Daoy (cell line): ENCODE data around the gene SYT13. TPM values are rescaled to one million over a fixed set of nuclear protein-coding genes. Genes with fewer than 3 reads are reported as not detected.

Experiments
- DNase-seq: peaks from one replicate; pipeline ENCODE4 v3.0.0-alpha.2; 2015; ENCODE audit warnings: low read depth
- total RNA-seq: library from RNA; depleted of rRNA; stranded (reverse); fragments of >200 nt; shearing (Covaris generic); gene quantifications from 2 replicates; pipeline ENCODE4 v1.2.3, GENCODE V29; 2014; rRNA removed

The SYT13 gene
- total RNA-seq, 1 experiment from 2014 or later: 0.91 TPM

GRCh38 chr11:45217991-45218390 is 68.2 kb downstream of the SYT13 start:
- no peak for DNase-seq

- DNase-seq: no peak
Measured at GRCh38 chr11:45216901-45217300, 69.2 kb downstream of the SYT13 start.

- no peak for DNase-seq
Measured at GRCh38 chr11:45216031-45216430, 70.1 kb downstream of the SYT13 start.

GRCh38 chr11:45215098-45215865 is 70.9 kb downstream of the SYT13 start:
- DNase-seq: no peak

- DNase-seq: no peak
Measured at GRCh38 chr11:45213717-45214116, 72.4 kb downstream of the SYT13 start.

- DNase-seq: no peak
Measured at GRCh38 chr11:45213316-45213665, 72.8 kb downstream of the SYT13 start.

GRCh38 chr11:45212566-45213315 is 73.4 kb downstream of the SYT13 start:
- peak; percentile 8 for DNase-seq

- no peak for DNase-seq
Measured at GRCh38 chr11:45211732-45212131, 74.4 kb downstream of the SYT13 start.

GRCh38 chr11:45210846-45211245 is 75.3 kb downstream of the SYT13 start:
- DNase-seq: no peak

GRCh38 chr11:45209891-45210699 is 76.0 kb downstream of the SYT13 start:
- no peak for DNase-seq

GRCh38 chr11:45209000-45209879 is 76.9 kb downstream of the SYT13 start:
- DNase-seq: no peak

- DNase-seq: no peak
Measured at GRCh38 chr11:45208135-45208534, 78.0 kb downstream of the SYT13 start.

- no peak for DNase-seq
Measured at GRCh38 chr11:45205978-45206377, 80.2 kb downstream of the SYT13 start.

- DNase-seq: no peak
Measured at GRCh38 chr11:45204761-45205160, 81.4 kb downstream of the SYT13 start.

GRCh38 chr11:45193695-45194094 is 92.4 kb downstream of the SYT13 start:
- no peak for DNase-seq

Other genes with a start within 250 kb of the SYT13 start
- 2.4 and 2.7 TPM in 2 replicates for gene PRDM11, start 139.7 kb downstream of the SYT13 start, total RNA-seq